Glomerular endothelial cell (primary cell): ENCODE measurements around the gene CAPSL. TPM values are rescaled to one million over a fixed set of nuclear protein-coding genes. Genes with fewer than 3 reads are reported as not detected.
"Not testable (repeated sequence)": the region's sequence is repeated elsewhere in the genome, so short reads cannot be mapped to it uniquely, and the experiment has no call there.

Source experiments
- DNase-seq: peaks from one replicate; pipeline ENCODE4 v3.0.0-alpha.2; 2011; ENCODE audit warnings: low read depth, low spot score; ENCODE audit errors: extremely low read depth
- total RNA-seq: library from RNA; depleted of rRNA; stranded (reverse); fragments of >200 nt; gene quantifications from 2 replicates; pipeline ENCODE4 v1.2.3, GENCODE V29; 2015

Gene CAPSL
- total RNA-seq, 1 donor from 2014 or later, result not detected

DNA sequence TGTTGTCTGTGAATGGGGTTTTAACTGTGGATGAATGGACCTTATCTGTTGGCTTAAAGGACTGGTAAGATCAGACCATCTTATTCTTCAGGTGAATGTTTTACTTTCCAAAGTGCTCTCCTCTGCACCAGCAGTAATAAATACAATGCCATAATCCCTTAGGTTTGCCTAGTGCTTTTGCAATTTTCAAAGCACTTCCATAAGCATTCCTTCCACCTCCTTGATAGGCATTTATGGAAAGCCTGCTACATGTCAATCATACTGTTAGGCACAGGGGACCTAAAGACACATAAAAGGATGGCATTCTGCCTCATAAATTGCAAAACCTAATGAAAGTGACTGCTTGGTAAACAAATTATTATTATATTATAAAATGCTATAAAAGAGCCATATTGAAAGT, 60.3 kb downstream of the CAPSL start:
- DNase-seq, result no peak

DNA sequence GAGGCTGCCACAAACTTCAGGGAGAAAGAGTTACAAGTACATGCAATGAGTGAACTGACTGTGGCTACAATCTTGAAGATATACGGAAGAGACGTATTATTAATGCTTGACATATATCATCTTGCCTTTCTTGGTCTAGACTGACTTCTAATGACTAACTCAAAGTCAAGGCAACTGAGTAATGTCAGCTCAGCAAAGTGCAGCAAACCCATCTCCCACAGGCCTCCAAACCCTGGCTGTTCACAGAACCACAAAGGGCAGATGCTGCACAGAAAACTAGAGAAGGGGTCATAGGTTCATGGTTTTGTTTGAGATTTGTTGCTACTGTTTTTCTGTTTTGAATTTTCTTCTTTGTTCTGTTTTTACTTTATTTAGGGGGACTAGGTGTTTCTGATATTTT, 60.8 kb downstream of the CAPSL start:
- DNase-seq, result no peak

DNA sequence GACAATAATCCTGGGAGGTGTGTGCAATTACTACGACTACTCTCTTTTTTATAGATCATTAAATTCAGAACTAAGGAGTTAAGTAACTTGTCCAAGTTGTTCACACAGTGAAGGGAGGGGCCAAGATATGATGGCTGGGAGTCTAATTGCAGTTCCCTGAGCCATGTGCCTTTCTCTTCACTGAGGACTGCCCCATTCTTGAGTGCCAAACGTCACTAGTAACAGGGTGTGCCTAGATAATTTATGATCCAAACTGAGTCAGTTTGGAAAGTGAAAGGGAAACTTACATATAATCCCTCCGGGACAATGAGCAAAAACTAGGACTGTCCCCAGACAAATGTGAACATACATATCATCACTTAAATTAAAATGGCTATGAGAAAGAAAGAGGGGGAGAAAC, 61.5 kb downstream of the CAPSL start:
- no peak for DNase-seq

DNA sequence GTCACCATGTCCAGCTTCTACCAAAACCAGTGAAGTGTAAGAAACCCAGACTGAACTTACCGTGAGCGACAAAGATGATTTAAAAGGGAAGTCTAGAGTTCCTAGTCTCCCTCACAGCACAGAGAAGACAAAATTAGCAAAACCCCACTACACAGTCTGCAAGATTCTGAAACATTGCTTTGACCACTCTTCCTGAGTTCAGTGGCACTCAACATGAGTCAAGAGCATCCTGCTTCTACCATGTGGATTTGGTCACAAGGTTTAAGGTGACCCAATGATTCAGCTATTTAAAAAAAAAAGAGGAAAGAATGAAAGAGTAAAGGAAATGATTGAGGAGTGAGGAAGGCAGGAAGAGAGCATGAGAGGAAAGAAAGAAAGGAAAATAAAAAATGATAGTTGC, 62.0 kb downstream of the CAPSL start:
- no peak for DNase-seq

DNA sequence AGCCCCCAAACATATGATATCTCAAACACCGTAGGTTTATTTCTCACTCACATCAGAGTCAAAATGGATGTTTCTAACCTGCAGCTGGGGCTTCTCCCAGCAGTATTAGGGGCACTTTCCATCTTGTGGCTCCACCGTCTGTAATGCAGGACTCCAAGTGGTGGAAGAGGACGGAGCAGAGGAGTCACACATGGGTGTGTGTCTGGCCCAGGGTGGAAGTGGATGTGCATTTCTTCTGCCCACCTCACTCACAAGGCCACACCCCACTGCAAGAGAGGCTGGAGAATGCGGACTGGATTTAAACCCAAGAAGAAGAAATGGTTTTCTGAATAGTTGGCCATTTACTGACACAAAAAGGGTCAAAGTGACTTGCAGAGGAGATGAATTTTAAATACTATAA, 67.8 kb downstream of the CAPSL start:
- no peak for DNase-seq

DNA sequence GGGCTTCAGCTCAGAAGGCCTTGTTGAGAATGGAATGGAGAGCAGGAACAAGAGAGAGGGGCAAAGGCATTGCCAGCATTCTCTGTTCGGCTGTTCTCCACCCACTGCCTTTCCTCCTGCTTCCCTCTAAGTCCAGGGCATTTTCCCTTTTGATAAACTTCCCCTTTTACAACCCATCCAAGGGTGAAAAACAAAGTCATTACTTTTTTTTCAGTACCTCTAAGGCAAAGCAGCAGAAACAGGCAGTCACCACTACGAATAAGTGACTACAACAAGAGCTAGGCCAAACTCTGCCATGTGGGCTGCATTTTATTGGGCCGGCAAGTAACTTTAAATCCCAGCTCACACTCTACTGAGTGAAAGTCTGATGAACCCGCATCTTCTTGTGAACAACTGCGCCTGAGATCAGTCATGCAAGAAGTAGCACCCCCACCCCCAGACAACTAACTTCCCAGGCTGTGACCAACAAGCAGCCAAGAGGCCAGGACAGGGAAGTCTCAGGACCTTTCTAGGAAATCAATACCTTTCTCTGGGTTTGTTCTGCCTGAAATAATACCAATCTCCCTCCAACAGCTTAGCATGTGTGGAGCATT, 68.6 kb downstream of the CAPSL start:
- DNase-seq, result no peak

DNA sequence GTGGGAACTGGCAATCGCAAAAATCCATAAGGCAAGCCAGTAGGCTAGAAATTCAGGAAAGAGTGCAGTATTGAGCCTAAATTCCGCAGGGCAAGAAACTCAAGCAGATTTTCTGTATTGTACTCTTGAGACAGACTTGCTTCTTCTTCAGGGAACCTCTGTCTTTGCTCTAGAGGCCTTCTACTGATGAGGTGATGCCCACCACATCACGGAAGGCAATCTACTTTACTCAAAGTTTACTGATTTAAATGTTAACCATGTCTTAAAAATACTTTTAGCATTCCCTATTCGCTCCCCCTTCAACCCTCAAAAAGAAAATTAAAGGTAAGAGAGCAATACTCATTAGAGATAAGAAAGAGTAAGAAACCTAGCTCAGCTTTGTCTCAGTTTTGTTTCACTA, 70.4 kb downstream of the CAPSL start:
- no peak for DNase-seq

DNA sequence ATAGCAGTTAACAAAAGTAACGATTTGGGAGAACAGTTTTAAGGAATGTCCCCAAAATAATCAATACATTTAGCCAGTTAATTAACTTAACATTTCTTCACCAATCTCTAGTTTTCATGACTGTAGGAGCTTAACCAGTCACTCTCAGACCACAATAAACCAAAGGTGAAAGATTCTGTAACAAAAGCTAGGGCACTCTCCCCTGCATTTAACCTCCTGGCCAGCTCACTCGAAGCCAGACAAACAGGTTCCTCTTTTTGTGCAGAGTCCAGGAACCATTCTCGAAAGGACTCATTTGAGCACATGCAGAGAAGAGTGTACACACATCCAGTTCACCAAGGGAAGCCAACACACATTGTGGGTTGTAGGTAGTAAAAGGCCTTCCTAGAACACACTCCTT, 75.3 kb downstream of the CAPSL start:
- DNase-seq, result no peak

DNA sequence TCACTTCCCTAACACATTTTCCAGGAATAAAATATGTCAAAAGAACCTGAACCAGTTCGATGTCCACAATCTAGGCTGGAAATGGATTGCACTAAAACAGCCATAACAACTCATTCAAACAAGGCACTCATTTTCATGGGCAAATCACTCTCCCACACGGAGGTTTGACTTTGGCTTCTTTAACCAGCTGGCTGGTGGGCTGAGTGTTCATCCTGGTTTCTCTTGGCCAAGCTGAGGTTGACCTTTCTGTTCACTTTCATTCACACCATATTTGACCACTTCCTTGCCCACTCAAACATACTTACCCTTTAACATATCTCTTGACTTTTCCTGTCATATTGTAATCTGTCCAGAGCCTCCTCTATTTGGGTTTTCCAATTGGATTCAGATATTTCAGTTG, 76.3 kb downstream of the CAPSL start:
- DNase-seq, result no peak

DNA sequence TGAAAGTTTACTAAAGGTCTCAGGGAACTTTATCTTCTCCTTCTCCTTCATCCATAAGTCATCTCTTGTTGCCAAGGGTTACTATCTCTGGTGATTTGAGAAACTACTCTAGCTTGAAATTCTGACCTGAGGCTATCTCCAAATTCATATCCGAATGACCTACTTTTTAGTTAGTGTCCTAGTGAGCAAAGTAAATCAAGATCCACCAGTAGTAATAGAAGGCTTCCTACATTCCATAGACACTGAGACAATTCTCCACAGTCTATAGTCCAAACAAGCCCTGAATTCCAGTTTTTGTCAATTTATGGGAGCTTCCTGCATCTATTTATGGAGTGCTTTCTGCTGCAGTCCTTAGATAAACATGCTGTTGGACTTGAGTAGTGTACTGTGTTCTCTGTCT, 76.7 kb downstream of the CAPSL start:
- no peak for DNase-seq

DNA sequence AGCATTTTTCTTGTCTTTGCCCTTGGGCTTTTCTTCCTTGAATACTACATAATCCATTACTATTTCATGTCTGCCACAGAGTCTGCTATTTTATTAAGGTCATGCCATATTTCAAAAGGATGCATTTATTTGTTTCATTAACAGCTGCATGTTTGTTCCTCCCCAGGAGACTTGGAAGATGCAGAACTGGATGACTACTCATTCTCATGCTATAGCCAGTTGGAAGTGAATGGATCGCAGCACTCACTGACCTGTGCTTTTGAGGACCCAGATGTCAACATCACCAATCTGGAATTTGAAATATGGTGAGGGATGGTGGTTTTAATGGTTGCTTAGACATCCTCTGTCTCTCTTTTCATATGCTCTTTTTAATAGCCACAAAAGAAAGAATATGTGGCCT, 77.7 kb downstream of the CAPSL start:
- no peak for DNase-seq

DNA sequence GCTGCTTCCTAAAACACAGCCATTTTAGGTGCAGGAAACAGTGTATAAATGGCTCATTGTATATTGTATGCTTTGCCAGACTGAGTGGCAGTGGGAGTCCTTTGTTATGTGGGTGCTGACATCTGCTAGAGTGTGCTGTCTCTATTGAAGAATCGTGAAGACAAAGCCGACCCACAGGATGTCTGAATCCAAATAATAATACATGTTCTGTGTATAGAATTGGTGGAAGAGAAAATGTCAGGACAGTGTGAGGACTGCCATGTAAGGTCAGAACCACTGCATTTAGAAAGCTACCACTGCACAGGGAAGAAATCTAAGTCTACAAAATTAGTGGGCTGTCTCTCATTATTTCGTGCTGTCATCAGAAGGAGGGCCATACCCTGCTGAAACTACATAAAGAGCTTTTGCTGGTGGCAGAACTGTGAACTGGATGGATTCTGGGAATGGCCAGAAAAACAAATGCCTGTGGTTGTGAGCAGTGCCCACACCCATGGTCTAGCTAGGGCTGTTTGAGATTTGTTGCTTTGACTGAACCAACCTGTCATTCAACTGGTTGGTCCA, 79.2 kb downstream of the CAPSL start:
- DNase-seq, result no peak

DNA sequence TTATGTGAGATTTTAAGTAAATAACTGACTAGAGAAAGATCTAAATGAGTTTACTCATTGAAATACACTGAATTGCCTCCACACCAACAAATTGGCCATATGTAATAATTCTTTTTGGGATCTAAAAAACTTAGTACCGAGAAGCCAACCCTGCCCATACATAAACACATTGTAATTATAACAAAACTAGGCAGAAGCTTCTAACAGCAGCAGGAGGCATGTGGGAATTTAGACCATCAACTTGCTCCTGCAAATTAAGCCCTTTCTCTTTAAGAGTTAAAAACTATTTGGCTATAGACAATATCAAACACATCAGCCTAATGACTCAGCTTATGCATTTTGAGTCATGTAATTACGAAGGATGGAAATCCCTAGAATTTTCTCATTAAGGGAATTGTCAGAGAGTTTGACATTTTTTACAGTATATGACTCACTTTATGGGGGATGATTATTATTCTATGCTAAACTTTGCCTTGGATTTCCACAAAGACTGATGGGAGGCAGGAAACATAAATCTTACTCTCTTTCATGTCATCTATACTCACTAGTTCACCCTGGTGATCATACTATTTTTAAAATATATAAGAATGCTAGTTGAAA, 80.7 kb downstream of the CAPSL start:
- DNase-seq, result peak; percentile 57

DNA sequence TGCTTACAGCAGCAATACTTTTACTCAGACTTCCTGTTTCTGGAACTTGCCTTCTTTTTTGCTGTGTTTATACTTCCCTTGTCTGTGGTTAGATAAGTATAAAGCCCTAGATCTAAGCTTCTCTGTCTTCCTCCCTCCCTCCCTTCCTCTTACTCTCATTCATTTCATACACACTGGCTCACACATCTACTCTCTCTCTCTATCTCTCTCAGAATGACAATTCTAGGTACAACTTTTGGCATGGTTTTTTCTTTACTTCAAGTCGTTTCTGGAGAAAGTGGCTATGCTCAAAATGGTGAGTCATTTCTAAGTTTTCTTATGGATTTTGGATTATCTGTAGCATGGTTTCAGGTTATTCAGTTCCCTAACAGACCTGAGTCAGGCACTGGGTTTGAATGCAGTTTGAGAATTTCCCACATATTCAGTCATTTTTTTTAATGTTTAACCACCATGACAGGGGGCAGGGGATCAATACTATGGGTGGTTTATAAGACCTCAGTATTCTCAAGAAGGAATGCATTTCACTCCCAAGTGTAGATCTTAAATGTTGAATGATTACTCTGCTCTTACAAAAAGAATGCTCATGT, 81.6 kb downstream of the CAPSL start, which contains the start of gene IL7R:
Gene IL7R, plus strand, starts transcription at position 127 of the 587 bp plus-strand sequence. Its CDS starts 87 bp downstream, at position 214.
- DNase-seq, result no peak

DNA sequence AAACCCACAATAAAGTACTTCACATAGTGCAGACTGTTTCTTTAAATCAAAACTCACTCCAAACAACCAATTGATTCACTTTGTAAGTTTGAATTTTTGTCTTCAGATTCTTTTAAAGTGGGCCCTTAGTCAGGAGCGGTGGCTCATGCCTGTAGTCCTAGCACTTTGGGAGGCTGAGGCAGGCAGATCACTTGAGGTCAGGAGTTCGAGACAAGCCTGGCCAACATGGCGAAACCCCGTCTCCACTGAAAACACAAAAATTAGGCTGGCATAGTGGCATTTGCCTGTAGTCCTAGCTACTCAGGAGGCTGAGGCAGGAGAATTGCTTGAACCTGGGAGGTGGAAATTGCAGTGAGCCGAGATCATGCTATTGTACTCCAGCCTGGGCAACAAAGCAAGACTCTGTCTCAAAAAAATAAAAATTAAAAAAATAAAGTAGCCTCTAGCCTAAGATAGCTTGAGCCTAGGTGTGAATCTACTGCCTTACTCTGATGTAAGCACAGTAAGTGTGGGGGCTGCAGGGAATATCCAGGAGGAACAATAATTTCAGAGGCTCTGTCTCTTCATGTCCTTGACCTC, 82.1 kb downstream of the CAPSL start:
- DNase-seq, result not testable (repeated sequence)

DNA sequence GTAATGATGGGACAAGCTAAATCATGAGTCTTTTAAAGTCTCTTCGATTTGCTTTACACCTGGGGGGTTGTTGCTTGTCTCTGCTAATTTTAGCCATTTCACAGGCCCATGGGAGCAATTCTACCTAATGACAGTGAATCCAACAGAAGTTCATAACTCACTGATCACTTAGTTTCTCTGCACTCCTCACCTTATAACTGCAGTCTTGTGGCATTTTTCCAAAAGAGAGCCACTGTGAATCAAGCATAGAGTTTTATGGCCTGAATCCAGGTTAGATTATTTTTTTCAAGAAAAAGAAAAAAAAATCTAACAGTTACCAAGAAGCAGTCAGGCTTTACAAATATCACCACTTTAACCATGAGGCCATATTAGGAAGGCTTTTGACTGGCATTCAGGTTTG, 83.2 kb downstream of the CAPSL start:
- DNase-seq, result no peak

Other genes with a start within 250 kb of the CAPSL start
- 0.82 and 6.0 TPM in 2 replicates for gene IL7R, start 81.7 kb downstream of the CAPSL start, total RNA-seq
- gene UGT3A1, start 52.8 kb upstream of the CAPSL start, total RNA-seq, result not detected in 2 replicates
- not detected in 2 replicates for gene UGT3A2, start 128.3 kb upstream of the CAPSL start, total RNA-seq
- gene LMBRD2, start 213.3 kb upstream of the CAPSL start, total RNA-seq, result 3.8 and 4.3 TPM in 2 replicates
- gene SKP2, start 213.5 kb upstream of the CAPSL start, total RNA-seq, result 16.5 and 17.9 TPM in 2 replicates